Ecto neural progenitor cell (in vitro differentiated cells): Measurements from ENCODE around the gene AKR1C8.

Source experiments
- DNase-seq: peaks from one replicate; pipeline ENCODE4 v3.0.0-alpha.2; 2018; ENCODE audit warnings: low spot score

The AKR1C8 gene

DNA sequence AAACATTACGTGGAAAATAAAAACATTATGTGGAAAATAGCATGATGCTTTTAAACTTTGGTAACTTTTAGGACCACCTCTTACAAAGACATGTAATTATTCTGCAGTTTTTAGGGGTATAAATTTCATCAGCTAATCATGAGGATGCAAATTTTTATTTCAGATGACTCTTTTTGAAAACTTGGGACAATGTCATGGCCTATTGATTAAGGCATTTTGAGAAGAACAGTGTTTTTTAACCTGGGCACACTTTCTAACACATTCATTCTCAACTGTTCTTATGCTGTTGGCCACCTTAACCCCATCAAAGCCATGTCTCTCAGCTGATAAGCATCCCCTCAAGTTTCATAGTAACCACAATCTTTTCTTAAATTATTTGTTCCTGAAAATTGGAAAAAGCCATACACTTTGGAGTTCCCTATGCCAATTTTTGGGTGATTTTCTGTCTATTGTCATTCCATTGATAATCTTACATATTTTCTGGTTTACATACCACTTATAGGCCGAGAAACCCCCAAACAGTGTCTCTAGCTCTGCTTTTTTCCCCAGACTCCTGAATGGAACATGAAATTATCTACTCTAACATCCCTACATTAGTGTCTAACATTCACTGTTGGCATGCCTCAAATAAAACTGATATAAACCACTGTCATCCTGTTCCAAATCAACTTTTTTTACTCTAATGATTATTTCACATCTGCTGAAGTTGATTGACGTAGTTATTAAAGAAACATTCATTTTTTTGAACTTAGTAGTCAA lies 76.1 kb downstream of the AKR1C8 start:
- no peak for DNase-seq

- DNase-seq = no peak
These were observed 77.0 kb downstream of the AKR1C8 start for GRCh38 chr10:5107860-5108526.

- DNase-seq = no peak
These were observed 78.4 kb downstream of the AKR1C8 start for GRCh38 chr10:5106553-5106952.

DNA sequence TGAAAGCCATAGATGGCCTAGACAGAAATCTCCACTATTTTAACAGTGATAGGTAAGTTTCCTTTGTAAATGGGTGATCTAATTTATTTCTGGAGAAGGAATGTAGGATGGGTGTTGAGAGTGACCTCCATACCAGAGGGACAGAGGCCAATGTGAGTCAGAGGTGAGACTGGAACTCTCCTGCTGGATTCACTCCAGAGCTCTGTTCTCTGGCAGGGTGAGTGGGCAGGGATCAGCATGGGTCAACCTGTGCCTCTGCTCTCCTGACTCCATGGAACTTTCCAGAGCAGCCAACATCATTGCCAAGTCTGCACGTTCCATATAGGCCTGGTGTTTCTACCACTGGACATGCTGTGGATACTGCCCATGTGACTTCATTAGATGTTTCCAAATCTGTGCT lies 79.3 kb downstream of the AKR1C8 start:
- DNase-seq = no peak
